NCI-H226 (cell line): ENCODE results near the gene LPGAT1.
"Not testable (repeated sequence)": the region's sequence is repeated elsewhere in the genome, so short reads cannot be mapped to it uniquely, and the experiment has no call there.

Source experiments
- DNase-seq: peaks from one replicate; pipeline ENCODE4 v3.0.0-alpha.2; 2015

Gene LPGAT1

GRCh38 chr1:211699059-211699458 lies 131.5 kb downstream of the LPGAT1 start:
- DNase-seq = no peak

- peak; percentile 32 for DNase-seq
Observed at GRCh38 chr1:211698161-211699026, 132.2 kb downstream of the LPGAT1 start.

GRCh38 chr1:211697356-211697755 lies 133.2 kb downstream of the LPGAT1 start:
- DNase-seq = no peak

GRCh38 chr1:211695135-211695816 lies 135.3 kb downstream of the LPGAT1 start:
- no peak for DNase-seq

- not testable (repeated sequence) for DNase-seq
Observed at GRCh38 chr1:211693911-211694310, 136.7 kb downstream of the LPGAT1 start.
